HG03432 (cell line): Measurements from ENCODE around the gene FXYD3.
"Not testable (repeated sequence)": the region's sequence is repeated elsewhere in the genome, so short reads cannot be mapped to it uniquely, and the experiment has no call there.

Experiments used
- ATAC-seq: cut with Tn5 transposase; IDR thresholded peaks from one replicate; pipeline ENCODE4 v1.9.1; 2021; ENCODE audit warnings: mild to moderate bottlenecking, moderate library complexity; ENCODE audit not compliant: unreplicated experiment

Gene FXYD3

GRCh38 chr19:35123573-35123972 is 8.0 kb downstream of the FXYD3 start:
- ATAC-seq = no peak

DNA sequence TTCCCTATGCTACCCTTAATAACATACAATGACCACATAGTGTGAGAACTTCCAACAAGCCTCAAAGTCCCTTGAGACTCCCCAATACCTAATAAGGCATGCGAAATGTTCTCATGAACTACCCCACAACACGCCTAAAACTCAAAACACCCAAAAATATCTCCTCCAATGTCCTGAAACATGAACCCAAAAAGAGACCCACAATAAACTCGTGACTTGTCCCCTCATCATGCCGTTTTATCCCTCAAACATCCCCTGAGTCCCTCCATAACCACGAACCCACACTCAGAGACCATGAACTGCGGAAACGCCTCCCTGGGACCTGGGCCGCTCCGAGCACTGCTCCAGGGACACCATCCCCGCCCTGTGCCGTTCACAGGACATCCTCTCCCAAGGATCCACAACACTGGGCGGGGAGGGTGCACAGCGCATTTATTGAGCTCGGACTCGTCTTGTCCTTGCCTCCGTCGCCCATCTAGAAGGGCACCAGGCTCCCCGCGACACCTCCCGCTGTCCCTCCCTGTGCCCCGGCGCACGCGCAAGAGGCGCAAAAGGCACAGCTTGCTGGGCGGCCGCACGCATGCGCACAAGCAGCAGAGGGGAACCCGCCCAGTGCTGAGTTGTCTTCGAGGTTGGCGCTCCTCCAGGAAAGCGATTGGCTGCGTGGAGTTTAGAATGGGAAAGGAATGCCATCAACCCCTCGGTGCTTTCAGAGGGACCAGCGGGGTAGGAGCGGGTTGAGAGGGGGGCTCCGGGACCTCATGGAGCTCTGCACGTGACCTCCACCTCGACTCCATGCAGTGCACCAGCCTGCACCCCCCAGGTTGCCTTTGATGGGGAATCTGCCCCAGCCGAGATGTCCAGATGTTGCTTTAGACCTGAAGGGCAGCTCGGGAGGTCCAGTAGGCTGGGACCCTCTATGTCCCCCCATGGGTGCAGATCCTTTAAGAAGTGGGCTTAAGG is 8.8 kb downstream of the FXYD3 start:
- ATAC-seq = peak; percentile 83

DNA sequence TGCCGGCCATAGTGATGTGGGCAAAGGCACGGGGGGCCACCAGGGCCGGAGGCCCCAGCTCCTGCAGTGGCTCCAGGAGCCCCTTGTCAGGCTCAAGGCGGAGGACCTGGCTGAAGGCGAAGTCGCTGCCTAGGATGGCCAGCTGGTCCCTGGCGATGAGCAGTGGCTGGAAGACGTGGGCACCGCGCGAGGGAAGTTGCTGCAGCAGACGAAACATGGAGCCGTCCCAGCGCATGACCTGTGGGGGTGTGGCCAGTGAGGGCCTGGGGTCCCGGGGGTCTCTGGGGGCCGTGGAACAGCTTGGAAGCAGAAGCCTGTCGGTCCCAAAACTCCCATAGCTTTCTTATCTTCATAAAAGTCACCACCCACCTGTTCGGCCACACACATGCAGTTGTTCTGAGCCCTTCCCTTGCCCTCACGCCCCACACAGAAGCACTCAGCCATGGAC is 9.7 kb downstream of the FXYD3 start:
- ATAC-seq = no peak

- no peak for ATAC-seq
These were observed 10.4 kb downstream of the FXYD3 start for GRCh38 chr19:35125749-35126623.

DNA sequence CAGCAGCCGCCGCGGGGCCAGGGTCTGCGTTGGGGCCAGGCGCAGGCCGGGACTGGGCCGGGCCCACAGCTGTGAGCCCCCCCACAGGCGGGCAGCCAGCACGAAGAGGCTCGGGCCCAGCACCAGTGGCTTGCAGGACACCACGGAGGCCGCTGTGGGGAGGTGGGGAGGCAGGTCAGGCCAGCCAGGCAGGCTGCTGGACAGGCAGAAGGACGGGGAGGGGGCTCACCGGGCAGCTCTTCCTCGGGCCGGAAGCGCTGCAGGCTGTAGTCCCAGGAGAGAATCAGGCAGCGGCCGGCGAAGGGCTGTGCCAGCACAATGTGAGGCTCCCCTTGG is 11.0 kb downstream of the FXYD3 start:
- no peak for ATAC-seq

GRCh38 chr19:35127871-35128270 is 12.2 kb downstream of the FXYD3 start:
- no peak for ATAC-seq

DNA sequence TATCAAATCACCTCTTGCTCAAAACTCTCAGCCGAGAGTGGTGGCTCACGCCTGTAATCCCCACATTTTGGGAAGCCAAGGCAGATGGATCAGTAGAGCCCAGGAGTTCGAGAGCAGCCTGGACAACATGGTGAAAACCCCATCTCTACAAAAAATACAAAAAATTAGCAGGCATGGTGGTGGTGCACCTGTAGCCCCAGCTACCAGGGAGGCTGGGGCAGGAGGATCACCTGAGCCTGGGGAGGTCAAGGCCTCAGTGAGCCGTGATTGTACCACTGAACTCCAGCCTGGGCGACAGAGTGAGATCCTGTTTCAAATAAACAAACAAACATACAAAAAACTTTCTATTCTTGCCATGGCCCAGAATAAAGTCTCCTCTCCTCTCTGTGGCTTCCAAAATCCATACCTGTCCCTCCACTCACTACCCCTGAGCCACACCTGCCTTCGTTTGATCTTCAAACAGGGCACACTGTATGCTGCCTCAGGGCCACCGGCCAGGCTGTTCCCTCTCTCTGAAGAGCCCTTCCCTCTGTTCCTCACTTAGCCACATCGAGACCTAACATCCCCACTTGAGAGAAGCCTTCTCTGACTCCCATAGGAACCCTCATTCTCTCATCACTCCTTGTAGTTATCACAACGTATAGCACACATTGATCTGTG is 12.9 kb downstream of the FXYD3 start:
- ATAC-seq = no peak

GRCh38 chr19:35129724-35130274 is 14.2 kb downstream of the FXYD3 start:
- not testable (repeated sequence) for ATAC-seq

GRCh38 chr19:35130761-35131720 is 15.4 kb downstream of the FXYD3 start:
- ATAC-seq = no peak

DNA sequence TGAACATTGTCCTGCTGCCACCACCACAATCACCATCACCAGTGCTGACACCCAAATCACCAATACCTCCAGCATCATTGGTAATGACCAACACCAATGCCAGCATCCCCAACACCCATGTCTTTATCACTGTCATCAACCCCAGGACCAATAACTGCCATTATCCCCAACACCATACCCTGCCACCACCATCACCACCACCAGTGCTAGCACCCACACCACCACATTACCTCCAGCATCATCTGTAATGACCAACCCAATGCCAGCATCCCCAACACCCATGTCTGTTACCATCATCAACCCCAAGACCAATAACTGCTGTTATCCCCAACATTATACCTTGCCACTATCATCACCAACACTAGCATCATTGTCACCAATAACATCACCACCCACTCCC is 16.6 kb downstream of the FXYD3 start:
- no peak for ATAC-seq

DNA sequence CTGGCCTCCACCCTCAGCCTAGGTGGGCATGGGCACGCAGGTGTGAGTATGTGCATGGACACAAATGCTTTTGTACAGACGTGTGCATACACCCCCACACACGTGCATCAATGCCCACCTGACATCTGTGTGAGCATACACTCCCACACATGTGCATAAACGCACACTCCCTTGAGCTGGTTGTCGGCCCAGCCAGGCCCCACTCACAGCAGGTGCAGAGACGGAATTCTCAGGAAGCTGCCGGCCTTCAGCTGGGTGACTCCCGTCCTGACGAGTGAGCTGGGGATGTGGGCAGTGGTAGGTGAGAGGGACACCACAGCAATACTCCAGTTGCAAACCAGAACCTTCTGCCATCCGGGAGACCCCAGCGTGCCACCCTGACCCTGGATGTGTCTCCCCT is 18.2 kb downstream of the FXYD3 start:
- ATAC-seq = no peak

DNA sequence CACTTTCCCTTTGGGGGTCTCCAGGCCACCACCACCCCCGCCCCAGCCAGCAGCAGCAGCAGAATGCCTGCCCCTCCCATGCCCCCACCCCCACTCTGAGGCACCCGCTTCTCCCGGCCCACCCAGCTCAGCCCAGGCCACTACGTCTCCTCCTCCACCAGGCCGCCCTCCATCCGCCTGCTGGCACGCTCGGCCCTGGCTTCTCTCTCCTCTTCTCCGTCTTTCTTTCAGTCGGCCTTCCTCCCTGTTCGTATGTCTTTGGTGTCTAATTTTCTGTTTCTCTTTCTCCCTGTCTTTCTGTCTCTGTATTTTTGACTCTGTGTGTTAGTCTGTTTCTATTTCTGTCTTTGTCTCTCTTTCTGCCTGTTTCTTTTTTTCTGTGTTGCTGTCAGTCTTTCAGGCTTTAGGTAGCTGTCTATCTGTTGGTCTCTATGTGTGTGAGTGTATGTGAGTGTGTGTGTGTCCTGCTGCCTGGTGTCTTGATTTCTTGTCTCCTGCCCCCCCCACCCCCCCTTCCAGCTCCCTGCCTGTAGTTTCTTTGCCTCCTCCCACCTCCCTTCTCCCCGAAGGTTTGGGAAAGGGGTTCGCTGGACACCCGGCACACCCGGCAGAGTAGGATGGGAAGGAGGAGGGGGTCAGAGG is 19.1 kb downstream of the FXYD3 start, which contains the start of gene LGI4:
LGI4 (minus strand) TSS at position 459 of the 642 bp plus-strand sequence; CDS start at position 80, 379 bp downstream.
- no peak for ATAC-seq

DNA sequence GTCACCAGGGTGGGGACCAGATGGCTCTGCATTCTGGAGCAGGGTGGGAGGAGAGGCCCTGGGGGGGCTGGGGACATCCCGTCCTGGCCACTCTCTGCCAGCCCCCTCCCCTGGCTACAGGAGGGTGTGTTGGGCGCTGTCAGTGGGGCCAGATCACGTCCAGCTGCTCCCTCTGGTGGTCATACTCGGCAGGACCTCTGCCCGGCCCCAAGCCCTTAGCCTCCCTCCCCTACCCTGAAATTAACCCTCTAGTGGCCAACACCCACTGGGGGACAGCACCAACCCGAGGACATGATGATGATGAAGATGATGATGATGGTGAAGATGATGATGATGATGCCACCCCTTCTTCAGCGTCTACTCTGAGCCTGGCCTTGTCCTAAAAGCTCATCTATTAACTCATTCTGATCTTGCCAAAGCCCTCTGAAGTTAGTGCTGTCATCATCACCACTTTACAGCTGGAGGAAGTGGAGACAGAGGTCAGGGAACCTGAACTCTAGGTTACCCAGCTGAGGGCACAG is 19.8 kb downstream of the FXYD3 start:
- ATAC-seq = peak; percentile 60

DNA sequence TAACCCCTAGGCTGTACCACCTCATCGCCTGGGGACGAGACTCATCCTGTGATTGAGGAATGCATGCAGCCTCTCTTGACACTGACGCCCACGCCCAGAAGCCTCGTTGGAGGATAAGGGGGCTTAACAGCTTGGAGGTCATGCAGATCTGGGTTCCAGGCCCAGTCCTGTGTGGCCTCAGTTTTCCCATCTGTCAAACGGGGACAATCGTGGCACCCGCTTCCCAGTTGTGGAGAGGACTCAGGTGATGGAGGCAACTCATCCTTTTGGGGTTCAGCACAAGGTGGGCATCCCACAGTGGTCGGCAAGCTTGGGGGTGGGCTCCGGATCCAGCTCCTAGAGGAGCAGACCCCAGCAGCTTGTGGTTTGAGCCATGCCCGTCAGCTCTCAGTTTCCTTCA is 20.6 kb downstream of the FXYD3 start:
- no peak for ATAC-seq

GRCh38 chr19:35136977-35137702 is 21.5 kb downstream of the FXYD3 start:
- no peak for ATAC-seq

DNA sequence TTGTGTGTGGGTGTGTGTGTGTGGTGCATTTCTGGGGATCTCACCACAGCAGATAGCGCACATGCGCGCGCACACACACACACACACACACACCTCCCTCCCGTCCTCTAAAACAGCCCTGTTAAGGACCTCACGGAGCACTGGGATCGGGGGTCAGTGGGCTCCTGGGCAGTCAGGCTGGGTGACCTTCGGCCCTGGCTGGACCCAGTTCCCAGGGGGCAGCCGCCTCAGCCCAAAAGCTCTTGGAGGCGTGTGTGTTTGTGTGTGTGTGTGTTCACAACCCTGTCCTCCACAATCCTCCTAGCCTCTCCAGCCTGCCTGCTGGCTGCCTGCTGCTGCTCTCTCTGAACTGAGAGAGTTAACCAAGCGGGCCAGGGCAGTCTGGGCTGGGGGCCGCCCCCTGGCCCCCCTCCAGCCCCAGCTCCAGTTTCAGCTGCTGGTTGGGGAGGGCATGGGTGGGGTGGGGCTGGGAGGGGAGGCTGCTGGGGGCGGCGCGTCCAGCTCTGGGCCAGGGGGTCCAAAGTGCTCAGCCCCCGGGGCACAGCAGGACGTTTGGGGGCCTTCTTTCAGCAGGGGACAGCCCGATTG is 22.8 kb downstream of the FXYD3 start, which contains the start of gene FXYD1:
FXYD1 (plus strand) TSS at position 520 of the 588 bp plus-strand sequence. CDS start 1,256 bp downstream, outside the sequence.
- ATAC-seq = no peak

DNA sequence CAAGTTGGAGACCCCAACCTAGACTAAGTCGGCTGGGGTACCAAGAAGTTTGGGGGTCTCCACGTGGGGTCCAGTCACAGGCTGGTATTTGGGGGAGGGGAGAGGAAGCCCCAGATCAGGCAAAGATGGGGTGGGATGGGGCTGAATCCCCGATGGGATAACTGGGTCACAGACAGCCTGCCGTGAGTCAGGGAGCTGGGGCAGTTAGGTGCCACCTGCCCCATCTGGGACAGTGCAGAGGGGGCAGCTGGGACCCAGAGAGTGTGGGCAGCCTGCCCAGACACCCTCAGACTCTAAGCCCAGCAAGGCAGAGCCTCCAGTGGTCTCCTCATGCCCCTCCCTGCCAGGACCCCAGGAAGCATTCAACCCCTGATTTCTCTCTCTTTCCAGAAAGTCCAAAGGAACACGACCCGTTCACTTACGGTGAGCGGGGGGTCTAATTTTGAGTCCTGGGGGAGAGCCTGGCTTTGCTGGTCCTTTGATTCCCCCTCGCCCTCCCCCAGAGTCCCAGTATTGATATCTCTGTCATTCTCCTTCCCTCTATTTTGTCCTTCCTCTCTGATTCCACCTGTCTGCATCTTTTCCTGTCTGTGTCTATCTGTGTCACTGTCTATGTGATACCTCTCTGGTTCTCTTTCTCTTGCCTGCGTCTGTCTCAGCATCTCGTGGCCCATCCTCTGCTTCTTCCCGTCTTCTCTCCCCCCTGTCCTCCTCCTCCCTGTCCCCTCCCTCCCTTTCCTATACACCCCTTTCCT is 24.8 kb downstream of the FXYD3 start:
- no peak for ATAC-seq
